IMR-90 (cell line): Measurements from ENCODE around the gene CXorf65.

Source experiments
- BHLHE40 ChIP-seq: fragments of 150-350 bp; IDR thresholded peaks from 2 replicates; pipeline ENCODE4 v1.6.1; 2016; ENCODE audit warnings: mild to moderate bottlenecking, low read depth, low read length
- CTCF ChIP-seq: conservative IDR thresholded peaks from 2 replicates; pipeline ENCODE4 v1.5.1; 2012; ENCODE audit warnings: mild to moderate bottlenecking, low read depth, low read length, improper control_type of control experiment
- FOS ChIP-seq: fragments of 150-350 bp; IDR thresholded peaks from 2 replicates; pipeline ENCODE4 v1.6.1; 2016; ENCODE audit warnings: low read depth, low read length
- MAZ ChIP-seq: IDR thresholded peaks from 2 replicates; pipeline ENCODE4 v1.6.1; 2012; ENCODE audit warnings: low read depth, mild to moderate bottlenecking, low read length, improper control_type of control experiment, moderate library complexity, borderline replicate concordance
- POLR2A ChIP-seq: IDR thresholded peaks from 2 replicates; pipeline ENCODE4 v1.6.1; 2012; ENCODE audit warnings: mild to moderate bottlenecking, low read depth, low read length
- RFX5 ChIP-seq: IDR thresholded peaks from 2 replicates; pipeline ENCODE4 v1.8.0; 2012; ENCODE audit warnings: low read depth, mild to moderate bottlenecking, low read length, moderate library complexity
- USF2 ChIP-seq: fragments of 150-350 bp; IDR thresholded peaks from 2 replicates; pipeline ENCODE4 v1.6.1; 2017; ENCODE audit warnings: mild to moderate bottlenecking, antibody characterized with exemption, low read length, low read depth

DNA sequence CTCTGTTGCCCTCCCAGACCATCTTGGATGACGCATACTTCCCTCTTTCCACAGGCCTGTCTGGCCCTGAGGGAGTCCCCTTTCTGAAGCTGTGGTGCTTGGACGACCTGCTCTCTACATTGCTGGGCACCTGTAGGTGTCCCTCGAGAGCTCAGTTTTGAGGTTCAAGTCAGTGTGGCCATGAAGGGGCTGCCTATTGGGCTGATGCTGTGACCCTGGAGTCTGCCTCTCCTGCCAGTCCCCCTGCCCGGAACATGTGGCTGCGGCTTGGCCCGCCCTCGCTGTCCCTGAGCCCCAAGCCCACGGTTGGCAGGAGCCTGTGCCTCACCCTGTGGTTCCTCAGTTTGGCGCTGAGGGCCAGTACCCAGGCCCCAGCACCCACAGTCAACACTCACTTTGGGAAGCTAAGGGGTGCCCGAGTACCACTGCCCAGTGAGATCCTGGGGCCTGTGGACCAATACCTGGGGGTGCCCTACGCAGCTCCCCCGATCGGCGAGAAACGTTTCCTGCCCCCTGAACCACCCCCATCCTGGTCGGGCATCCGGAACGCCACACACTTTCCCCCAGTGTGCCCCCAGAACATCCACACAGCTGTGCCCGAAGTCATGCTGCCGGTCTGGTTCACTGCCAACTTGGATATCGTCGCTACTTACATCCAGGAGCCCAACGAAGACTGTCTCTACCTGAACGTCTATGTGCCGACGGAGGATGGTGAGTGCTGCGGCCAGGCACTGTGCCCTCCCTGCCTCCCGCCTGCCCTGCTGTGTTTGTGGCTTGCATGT, 41.1 kb upstream of the CXorf65 start:
- TF ChIP-seq CTCF (no peak), RFX5 (no peak), POLR2A (no peak), MAZ (no peak), USF2 (no peak), FOS (no peak), BHLHE40 (no peak)
